Peyer's patch (tissue), 4 donors: Measurements from ENCODE around the gene DOCK6. TPM values are rescaled to one million over a fixed set of nuclear protein-coding genes. Genes with fewer than 3 reads are reported as not detected.

Experiments used
- DNase-seq, 3 donors: peaks; one replicate each; pipeline ENCODE4 v3.0.0-alpha.2; 2017 to 2019
- H3K27ac ChIP-seq, 4 donors: fragments of 200-600 bp; sonication (generic); one replicate each; pipeline ENCODE4 v1.5.1; 2016 to 2019
- H3K27me3 ChIP-seq, 2 donors: fragments of 200-600 bp; sonication (generic); one replicate each; pipeline ENCODE4 v1.5.1; 2019
- H3K36me3 ChIP-seq, 3 donors: fragments of 200-600 bp; sonication (generic); one replicate each; pipeline ENCODE4 v1.5.1; 2016 to 2019
- H3K4me1 ChIP-seq, 4 donors: fragments of 200-600 bp; sonication (generic); one replicate each; pipeline ENCODE4 v1.5.1; 2016 to 2019
- H3K4me3 ChIP-seq, 4 donors: fragments of 200-600 bp; sonication (generic); 1 replicate in 3 of 4; 2 replicates in 1 of 4; pipeline ENCODE4 v1.5.1; 2016 to 2019; ENCODE audit warnings: mild to moderate bottlenecking in 1 of 4
- H3K9me3 ChIP-seq, 4 donors: fragments of 200-600 bp; sonication (generic); one replicate each; pipeline ENCODE4 v1.5.1; 2016 to 2019; ENCODE audit warnings: mild to moderate bottlenecking in 1 of 4
- CTCF ChIP-seq, 6 experiments: fragments of 450-650 bp in 4 of 6; fragments of 200-600 bp in 2 of 6; sonication (generic) in 1 of 6; IDR thresholded peaks; one replicate each; pipeline ENCODE4 v1.5.1; 2017 to 2019; ENCODE audit warnings: antibody characterized with exemption in 6 of 6, mild to moderate bottlenecking in 3 of 6, moderate library complexity in 1 of 6
- POLR2A ChIP-seq, 2 donors: fragments of 450-650 bp; IDR thresholded peaks; one replicate each; pipeline ENCODE4 v1.5.1; 2017; ENCODE audit warnings: antibody characterized with exemption in 2 of 2, mild to moderate bottlenecking in 2 of 2, moderate library complexity in 2 of 2
- total RNA-seq, 4 donors: library from RNA; depleted of rRNA; stranded (reverse); fragments of >200 nt; gene quantifications; one replicate each; pipeline ENCODE4 v1.1.0, GENCODE V29; 2016

DOCK6 gene
- 100 to 1,000 TPM in 3 of 4 donors, 10 to 100 TPM in 1; 66.4 to 194 (median 157) TPM for total RNA-seq

DNA sequence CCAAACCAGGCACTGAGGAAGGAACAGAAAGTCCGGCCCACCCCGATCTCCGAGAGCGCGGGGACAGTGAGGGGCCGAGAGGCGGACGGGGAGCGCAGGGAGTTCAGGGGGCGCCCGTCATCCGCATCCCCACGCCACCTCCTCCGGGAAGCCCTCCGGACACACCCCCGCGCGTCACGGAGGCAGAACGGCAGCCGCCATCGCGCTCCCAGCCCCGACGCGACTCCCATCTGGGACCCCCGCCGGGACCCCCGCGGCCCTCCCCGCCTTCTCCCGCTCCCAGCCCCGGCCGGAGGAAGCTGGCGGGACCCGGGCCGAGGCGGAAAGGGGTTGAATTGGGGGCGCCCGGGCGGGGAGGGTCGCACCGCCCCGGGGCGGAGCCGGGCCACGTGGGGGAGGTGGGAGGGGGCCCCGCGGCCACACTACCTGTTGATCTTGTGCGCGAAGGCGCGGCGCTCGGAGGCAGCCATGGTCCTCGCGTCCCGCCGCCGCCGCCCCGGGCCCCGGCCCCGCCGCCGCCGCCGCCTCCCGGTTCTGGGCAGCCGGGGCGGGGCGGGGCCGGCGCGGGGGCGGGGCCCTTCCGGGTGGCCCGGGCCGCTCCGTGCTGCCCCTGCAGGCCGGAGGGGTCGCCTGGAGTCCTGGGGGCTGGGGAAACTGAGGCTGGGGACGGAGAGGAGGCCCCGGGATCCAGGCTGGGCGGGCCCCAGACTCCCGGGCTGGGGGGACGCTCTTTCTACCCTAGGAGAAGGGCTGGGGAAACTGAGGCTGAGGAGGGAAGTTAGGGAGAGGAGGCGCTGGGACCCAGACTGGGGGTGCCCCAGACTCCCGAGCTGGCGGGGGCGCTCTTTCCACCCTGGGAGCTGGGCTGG is at the start of gene DOCK6:
Gene DOCK6, minus strand, starts transcription at position 554 of the 869 bp plus-strand sequence. Its CDS starts 84 bp downstream, at position 470.
- H3K4me1 ChIP-seq, result peaks cover 0 to 33% (median 2%) of the 10 kb centered on the region in 4 donors
- H3K27me3 ChIP-seq, result no peaks in the 10 kb centered on the region
- H3K27ac ChIP-seq, result peak within 1 kb of the TSS; percentile 69 to 89 (median 82)
- peak within 1 kb of the TSS; percentile 79 to 98 (median 86) for H3K4me3 ChIP-seq
- H3K36me3 ChIP-seq, result no peaks in the 10 kb centered on the region
- no peaks in the 10 kb centered on the region for H3K9me3 ChIP-seq
- peak in 4 of 6 experiments; percentile 20 to 65 (median 54) for TF ChIP-seq CTCF (IDR thresholded peaks at IDR 0.05)
- no peak for TF ChIP-seq POLR2A (IDR thresholded peaks at IDR 0.05)
- DNase-seq, result peak; percentile 22 to 72 (median 66)

- Histone ChIP-seq H3K4me3 (no peak overlapping the region), H3K4me1 (no peaks in the 10 kb centered on the region), H3K27me3 (no peaks in the 10 kb centered on the region), H3K27ac (no peak overlapping the region), H3K36me3 (no peaks in the 10 kb centered on the region), H3K9me3 (no peaks in the 10 kb centered on the region)
- TF ChIP-seq POLR2A (IDR thresholded peaks at IDR 0.05) (no peak), CTCF (IDR thresholded peaks at IDR 0.05) (no peak)
- no peak for DNase-seq
These were observed 44.0 kb upstream of the DOCK6 start for GRCh38 chr19:11306337-11306736.

GRCh38 chr19:11304936-11305335 is 42.6 kb upstream of the DOCK6 start:
- no peaks in the 10 kb centered on the region for H3K9me3 ChIP-seq
- TF ChIP-seq CTCF (IDR thresholded peaks at IDR 0.05) (no peak), POLR2A (IDR thresholded peaks at IDR 0.05) (no peak)
- H3K36me3 ChIP-seq, result no peaks in the 10 kb centered on the region

GRCh38 chr19:11300811-11301120 is 38.4 kb upstream of the DOCK6 start:
- Histone ChIP-seq H3K27me3 (no peaks in the 10 kb centered on the region), H3K4me3 (no peak overlapping the region), H3K36me3 (no peaks in the 10 kb centered on the region), H3K27ac (no peak overlapping the region), H3K4me1 (no peaks in the 10 kb centered on the region), H3K9me3 (no peaks in the 10 kb centered on the region)
- TF ChIP-seq POLR2A (IDR thresholded peaks at IDR 0.05), result no peak
- TF ChIP-seq CTCF (IDR thresholded peaks at IDR 0.05), result no peak
- DNase-seq, result no peak

More at GRCh38 chr19:11304936-11305335, 42.6 kb upstream of the DOCK6 start:
- no peak for DNase-seq
- H3K27me3 ChIP-seq, result no peaks in the 10 kb centered on the region
- no peak overlapping the region for H3K4me3 ChIP-seq
- H3K4me1 ChIP-seq, result no peaks in the 10 kb centered on the region
- no peak overlapping the region for H3K27ac ChIP-seq

GRCh38 chr19:11299946-11300810 is 37.9 kb upstream of the DOCK6 start:
- no peak overlapping the region for H3K27ac ChIP-seq
- no peaks in the 10 kb centered on the region for H3K9me3 ChIP-seq
- no peak for DNase-seq
- TF ChIP-seq CTCF (IDR thresholded peaks at IDR 0.05) (no peak), POLR2A (IDR thresholded peaks at IDR 0.05) (no peak)
- no peaks in the 10 kb centered on the region for H3K4me1 ChIP-seq
- H3K4me3 ChIP-seq, result no peak overlapping the region
- H3K27me3 ChIP-seq, result no peaks in the 10 kb centered on the region
- no peaks in the 10 kb centered on the region for H3K36me3 ChIP-seq
